Measurements from ENCODE around the gene NOS1. TPM values are rescaled to one million over a fixed set of nuclear protein-coding genes. Genes with fewer than 3 reads are reported as not detected.

NOS1 gene
- total RNA-seq, 1 experiment from 2014 or later, result 2.3 TPM

DNA sequence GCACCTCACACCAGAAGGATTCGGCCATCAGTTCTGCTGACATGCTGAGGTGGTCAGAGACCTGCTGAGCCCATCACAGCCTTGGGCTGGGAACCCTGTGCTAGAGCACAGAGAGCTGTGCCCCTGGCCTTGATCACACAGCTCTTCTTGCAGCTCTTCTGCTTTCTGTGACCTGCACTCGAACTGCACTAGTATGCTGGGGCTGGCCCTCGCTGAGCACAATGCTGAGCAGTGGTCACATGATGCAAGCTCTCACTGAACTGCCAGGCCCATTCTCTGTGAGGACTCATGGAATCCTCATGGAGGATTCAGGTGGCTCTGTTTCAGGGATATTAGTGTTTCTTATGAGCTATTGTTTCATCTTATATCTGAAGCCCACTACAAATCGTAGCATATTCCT, 193.7 kb downstream of the NOS1 start:
- no peak overlapping the region for H3K23ac ChIP-seq (ENCODE audit: insufficient read length, low read depth, low read length)
- no peak overlapping the region for H3K4ac ChIP-seq (ENCODE audit: low read depth, low read length)
- Mint-ChIP-seq H3K36me3 (ENCODE audit: insufficient read depth in 1 of 3, low read depth in 3 of 3) (peaks cover 50 to 93% (median 89%) of the 10 kb centered on the region in 3 experiments; a peak in 6 of 7 replicates), H3K27me3 (ENCODE audit: low read depth) (no peaks in the 10 kb centered on the region), H3K4me1 (no peaks in the 10 kb centered on the region), H3K9me3 (no peaks in the 10 kb centered on the region), H3K4me3 (no peak overlapping the region), H3K27ac (peak overlapping the region in 1 of 3 experiments; percentile 53; a peak in 1 of 7 replicates)
- no peaks in the 10 kb centered on the region for H3K9me3 ChIP-seq (ENCODE audit: control insufficient read depth, low read depth, low read length)
- H3K27ac ChIP-seq (ENCODE audit: insufficient read length, low read depth, low read length), result no peak overlapping the region
- H3K4me1 ChIP-seq (ENCODE audit: insufficient read depth, low read length), result no peaks in the 10 kb centered on the region
- no peaks in the 10 kb centered on the region for H3K27me3 ChIP-seq (ENCODE audit: insufficient read depth, low read length)
- no peak overlapping the region for H4K5ac ChIP-seq (ENCODE audit: insufficient read length, low read depth, low read length)
- no peak overlapping the region for H2BK120ac ChIP-seq (ENCODE audit: low read depth, low read length, poor library complexity, severe bottlenecking)
- no peak overlapping the region for H3K14ac ChIP-seq (ENCODE audit: insufficient read depth, low read length)
- no peak for DNase-seq
- TF ChIP-seq, protein P1, sequence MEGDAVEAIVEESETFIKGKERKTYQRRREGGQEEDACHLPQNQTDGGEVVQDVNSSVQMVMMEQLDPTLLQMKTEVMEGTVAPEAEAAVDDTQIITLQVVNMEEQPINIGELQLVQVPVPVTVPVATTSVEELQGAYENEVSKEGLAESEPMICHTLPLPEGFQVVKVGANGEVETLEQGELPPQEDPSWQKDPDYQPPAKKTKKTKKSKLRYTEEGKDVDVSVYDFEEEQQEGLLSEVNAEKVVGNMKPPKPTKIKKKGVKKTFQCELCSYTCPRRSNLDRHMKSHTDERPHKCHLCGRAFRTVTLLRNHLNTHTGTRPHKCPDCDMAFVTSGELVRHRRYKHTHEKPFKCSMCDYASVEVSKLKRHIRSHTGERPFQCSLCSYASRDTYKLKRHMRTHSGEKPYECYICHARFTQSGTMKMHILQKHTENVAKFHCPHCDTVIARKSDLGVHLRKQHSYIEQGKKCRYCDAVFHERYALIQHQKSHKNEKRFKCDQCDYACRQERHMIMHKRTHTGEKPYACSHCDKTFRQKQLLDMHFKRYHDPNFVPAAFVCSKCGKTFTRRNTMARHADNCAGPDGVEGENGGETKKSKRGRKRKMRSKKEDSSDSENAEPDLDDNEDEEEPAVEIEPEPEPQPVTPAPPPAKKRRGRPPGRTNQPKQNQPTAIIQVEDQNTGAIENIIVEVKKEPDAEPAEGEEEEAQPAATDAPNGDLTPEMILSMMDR (conservative IDR thresholded peaks at IDR 0.05), result no peak
- no peak overlapping the region for H2AFZ ChIP-seq (ENCODE audit: low read length)
- no peak overlapping the region for H3K4me2 ChIP-seq (ENCODE audit: insufficient read depth, insufficient read length, low read length)
- no CpG with 5 or more reads among the region's 4 CpGs for WGBS (ENCODE audit: extremely low coverage, insufficient read length, low lambda C conversion rate)
- no peak overlapping the region for H2BK20ac ChIP-seq (ENCODE audit: low read depth, low read length, poor library complexity, severe bottlenecking)
- no peaks in the 10 kb centered on the region for H3K79me1 ChIP-seq (ENCODE audit: insufficient read depth, low read depth, low read length, poor library complexity, severe bottlenecking)
- H3K18ac ChIP-seq (ENCODE audit: insufficient read length, low read depth, low read length), result no peak overlapping the region
- H3T11ph ChIP-seq (ENCODE audit: low read length), result no peak overlapping the region
- no peak overlapping the region for H3K9ac ChIP-seq (ENCODE audit: extremely low read depth, insufficient read length, low read length)
- no peaks in the 10 kb centered on the region for H3K79me2 ChIP-seq (ENCODE audit: insufficient read depth, low read length)
- H3K23me2 ChIP-seq (ENCODE audit: insufficient read length, low read depth, low read length, poor library complexity, severe bottlenecking), result no peaks in the 10 kb centered on the region
- H2BK12ac ChIP-seq (ENCODE audit: insufficient read length, low read depth, low read length), result no peak overlapping the region
- H4K8ac ChIP-seq (replicated peaks; ENCODE audit: insufficient read length, low read depth, low read length), result no peak overlapping the region
- no peak overlapping the region for H2BK15ac ChIP-seq (ENCODE audit: low read depth, low read length)
- H3K56ac ChIP-seq (ENCODE audit: insufficient read length, low read depth, low read length), result no peak overlapping the region
- H2AK5ac ChIP-seq (ENCODE audit: insufficient read length, low read length), result no peak overlapping the region
- H4K91ac ChIP-seq (ENCODE audit: insufficient read length, low read depth, low read length), result no peak overlapping the region
- no peaks in the 10 kb centered on the region for H4K20me1 ChIP-seq (ENCODE audit: control insufficient read depth, insufficient read depth, insufficient read length)
- H2BK5ac ChIP-seq (ENCODE audit: insufficient read length, low read length), result no peak overlapping the region
